Measurements from ENCODE around the gene NADK. TPM values are rescaled to one million over a fixed set of nuclear protein-coding genes. Genes with fewer than 3 reads are reported as not detected.

Gene NADK
- total RNA-seq, 1 donor from 2014 or later, result 48.8 TPM

- TF ChIP-seq, protein P1, sequence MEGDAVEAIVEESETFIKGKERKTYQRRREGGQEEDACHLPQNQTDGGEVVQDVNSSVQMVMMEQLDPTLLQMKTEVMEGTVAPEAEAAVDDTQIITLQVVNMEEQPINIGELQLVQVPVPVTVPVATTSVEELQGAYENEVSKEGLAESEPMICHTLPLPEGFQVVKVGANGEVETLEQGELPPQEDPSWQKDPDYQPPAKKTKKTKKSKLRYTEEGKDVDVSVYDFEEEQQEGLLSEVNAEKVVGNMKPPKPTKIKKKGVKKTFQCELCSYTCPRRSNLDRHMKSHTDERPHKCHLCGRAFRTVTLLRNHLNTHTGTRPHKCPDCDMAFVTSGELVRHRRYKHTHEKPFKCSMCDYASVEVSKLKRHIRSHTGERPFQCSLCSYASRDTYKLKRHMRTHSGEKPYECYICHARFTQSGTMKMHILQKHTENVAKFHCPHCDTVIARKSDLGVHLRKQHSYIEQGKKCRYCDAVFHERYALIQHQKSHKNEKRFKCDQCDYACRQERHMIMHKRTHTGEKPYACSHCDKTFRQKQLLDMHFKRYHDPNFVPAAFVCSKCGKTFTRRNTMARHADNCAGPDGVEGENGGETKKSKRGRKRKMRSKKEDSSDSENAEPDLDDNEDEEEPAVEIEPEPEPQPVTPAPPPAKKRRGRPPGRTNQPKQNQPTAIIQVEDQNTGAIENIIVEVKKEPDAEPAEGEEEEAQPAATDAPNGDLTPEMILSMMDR (conservative IDR thresholded peaks at IDR 0.05; ENCODE audit: low read depth, low read length), result no peak
- no peak overlapping the region for H3K4me3 ChIP-seq (ENCODE audit: low read depth, low read length)
- no peak for DNase-seq (ENCODE audit: low read depth)
Observed at GRCh38 chr1:1763657-1764621, 14.3 kb downstream of the NADK start.

- no peak for DNase-seq (ENCODE audit: low read depth)
- H3K4me3 ChIP-seq (ENCODE audit: low read depth, low read length), result no peak overlapping the region
- TF ChIP-seq, protein P1 (conservative IDR thresholded peaks at IDR 0.05; ENCODE audit: low read depth, low read length), result no peak
Observed at GRCh38 chr1:1761504-1762376, 16.5 kb downstream of the NADK start.

GRCh38 chr1:1760715-1761114 lies 17.6 kb downstream of the NADK start:
- no peak for DNase-seq (ENCODE audit: low read depth)
- H3K4me3 ChIP-seq (ENCODE audit: low read depth, low read length), result no peak overlapping the region
- TF ChIP-seq, protein P1 (conservative IDR thresholded peaks at IDR 0.05; ENCODE audit: low read depth, low read length), result no peak

DNA sequence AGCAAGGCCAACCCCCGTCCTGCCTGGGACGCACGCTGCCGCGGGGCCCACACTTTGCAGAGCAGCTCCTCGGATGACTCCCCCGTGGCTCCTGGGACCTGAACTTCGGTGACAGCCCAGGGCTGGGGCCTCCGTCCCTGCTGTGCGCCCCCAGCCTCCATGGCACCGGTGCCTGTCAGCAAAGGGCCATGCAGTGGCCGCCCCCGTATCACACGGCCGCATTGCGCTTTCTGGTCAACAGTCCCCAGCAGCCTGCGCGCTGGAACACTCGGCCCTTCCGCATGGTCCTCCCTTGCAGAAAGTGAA lies 18.0 kb downstream of the NADK start:
- no peak overlapping the region for H3K4me3 ChIP-seq (ENCODE audit: low read depth, low read length)
- TF ChIP-seq, protein P1 (conservative IDR thresholded peaks at IDR 0.05; ENCODE audit: low read depth, low read length), result no peak
- no peak for DNase-seq (ENCODE audit: low read depth)

- no peak for DNase-seq (ENCODE audit: low read depth)
- H3K4me3 ChIP-seq (ENCODE audit: low read depth, low read length), result no peak overlapping the region
- TF ChIP-seq, protein P1 (conservative IDR thresholded peaks at IDR 0.05; ENCODE audit: low read depth, low read length), result no peak
Observed at GRCh38 chr1:1759456-1760344, 18.6 kb downstream of the NADK start.

GRCh38 chr1:1758692-1759455 lies 19.4 kb downstream of the NADK start:
- no peak for DNase-seq (ENCODE audit: low read depth)
- TF ChIP-seq, protein P1 (conservative IDR thresholded peaks at IDR 0.05; ENCODE audit: low read depth, low read length), result no peak
- H3K4me3 ChIP-seq (ENCODE audit: low read depth, low read length), result no peak overlapping the region

All from epithelial cell of proximal tubule (primary cell).